K562 (cell line): ENCODE results near the gene CIAO2A. TPM values are rescaled to one million over a fixed set of nuclear protein-coding genes. Genes with fewer than 3 reads are reported as not detected.
A peak's percentile ranks its signal among the peaks of the same experiment; 100 is the strongest.

Experiments
- ATAC-seq: fragments of 200-7000 bp; cut with Tn5 transposase; 3 replicates; pipeline ENCODE4 v1.9.1; 2020; ENCODE audit warnings: moderate library complexity
- BruUV-seq: library from RNA; stranded (reverse); fragments of 400-500 nt; replicated peaks from 2 replicates; lab custom pipeline; 2021; lab: Mats Ljungman, UMichigan
- CTCF ChIA-PET: fragments of 300-600 bp; formaldehyde crosslinking; extraction: SDS; loops from one replicate; lab custom pipeline; 2021; ENCODE audit warnings: low intra/inter-chr PET ratio; lab: Yijun Ruan, JAX
- POLR2A ChIA-PET: fragments of 300-600, 350-650 bp; sonication (Branson Sonifier 250); formaldehyde crosslinking; extraction: SDS; loops from one replicate; lab custom pipeline; 2021; ENCODE audit warnings: antibody characterized with exemption, inconsistent platforms; lab: Yijun Ruan, JAX
- DNase-seq, 4 experiments: peaks; one replicate each; pipeline versions ENCODE4 v3.0.0 to v3.0.0-alpha.2; 2011 to 2018; ENCODE audit warnings: low spot score in 3 of 4, mixed read lengths in 3 of 4; ENCODE audit errors: extremely low read depth in 1 of 4
- FAIRE-seq: peaks from 2 replicates; lab custom pipeline; 2011; peaks lifted over from hg19 to GRCh38; lab: Jason Lieb, UNC
- H2AFZ ChIP-seq: 2 replicates; pipeline ENCODE4 v1.6.0; 2011; ENCODE audit warnings: low read depth, low read length, control low read depth, inconsistent platforms
- H3K27ac ChIP-seq: fragments of 200-600 bp; 3 replicates; pipeline ENCODE4 v1.8.0; 2011; ENCODE audit warnings: low read depth, mild to moderate bottlenecking, control low read depth, inconsistent platforms, low read length, moderate library complexity, mixed read lengths; ENCODE audit errors: extremely low read depth
- H3K27me3 ChIP-seq, 2 experiments: fragments of 300-600 bp in 1 of 2; 2 replicates in 1 of 2; 3 replicates in 1 of 2; pipeline versions ENCODE4 v1.6.0 to v1.8.0; 2011; ENCODE audit warnings: inconsistent platforms in 2 of 2, low read length in 2 of 2, mild to moderate bottlenecking in 1 of 2, mixed read lengths in 1 of 2, moderate library complexity in 1 of 2; ENCODE audit not compliant: control insufficient read depth in 2 of 2, insufficient read depth in 2 of 2
- H3K36me3 ChIP-seq: fragments of 300-600 bp; 3 replicates; pipeline ENCODE4 v1.8.0; 2011; ENCODE audit warnings: mild to moderate bottlenecking, low read length, inconsistent platforms; ENCODE audit not compliant: control insufficient read depth, insufficient read depth
- H3K4me1 ChIP-seq, 2 experiments: fragments of 200-600 bp in 1 of 2; replicated peaks in 1 of 2; 2 replicates in 1 of 2; 3 replicates in 1 of 2; pipeline versions ENCODE4 v1.5.1 to v1.8.0; 2011; ENCODE audit warnings: inconsistent platforms in 2 of 2, low read length in 2 of 2, mild to moderate bottlenecking in 1 of 2, mixed read lengths in 1 of 2, moderate library complexity in 1 of 2; ENCODE audit not compliant: control insufficient read depth in 2 of 2, insufficient read depth in 2 of 2
- H3K4me2 ChIP-seq: 2 replicates; pipeline ENCODE4 v1.6.1; 2011; ENCODE audit warnings: low read length, control low read depth, inconsistent platforms, mixed read lengths; ENCODE audit not compliant: insufficient read depth
- H3K4me3 ChIP-seq: fragments of 200-600 bp; sonication (generic), shearing (Covaris generic); 2 replicates; pipeline ENCODE4 v1.5.1; 2016; ENCODE audit warnings: control low read depth, inconsistent platforms
- H3K79me2 ChIP-seq: fragments of 200-600 bp; 3 replicates; pipeline ENCODE4 v1.8.0; 2011; ENCODE audit warnings: low read length, inconsistent platforms; ENCODE audit not compliant: control insufficient read depth, insufficient read depth
- H3K9ac ChIP-seq, 2 experiments: 2 replicates each; pipeline versions ENCODE4 v1.6.0 to v1.6.1; 2011; ENCODE audit warnings: low read depth in 2 of 2, low read length in 2 of 2, control low read depth in 1 of 2, inconsistent platforms in 1 of 2, mild to moderate bottlenecking in 1 of 2, mixed read lengths in 1 of 2; ENCODE audit not compliant: insufficient read depth in 1 of 2
- H3K9me1 ChIP-seq: one replicate; pipeline ENCODE4 v1.6.0; 2011; ENCODE audit warnings: inconsistent platforms, mild to moderate bottlenecking, low read length, moderate library complexity; ENCODE audit not compliant: control insufficient read depth, insufficient read depth
- H3K9me3 ChIP-seq: replicated peaks from 2 replicates; pipeline ENCODE4 v1.5.1; 2011; ENCODE audit warnings: low read depth, low read length, inconsistent platforms; ENCODE audit not compliant: control insufficient read depth, insufficient read depth
- H4K20me1 ChIP-seq: replicated peaks from 2 replicates; pipeline ENCODE4 v1.6.1; 2011; ENCODE audit warnings: low read length, inconsistent platforms, mixed read lengths; ENCODE audit not compliant: control insufficient read depth, insufficient read depth
- HDAC1 ChIP-seq, 2 experiments: fragments of 450-650 bp; IDR thresholded peaks; 2 replicates each; pipeline ENCODE4 v1.6.1; 2016 to 2017; ENCODE audit warnings: inconsistent platforms in 1 of 2, mild to moderate bottlenecking in 1 of 2, moderate library complexity in 1 of 2
- HDAC3 ChIP-seq: fragments of 450-650 bp; IDR thresholded peaks from 2 replicates; pipeline ENCODE4 v1.6.1; 2018; ENCODE audit warnings: borderline replicate concordance, mild to moderate bottlenecking, moderate library complexity; ENCODE audit not compliant: partially characterized antibody
- JUN ChIP-seq, 2 experiments: sonication (generic) in 1 of 2; formaldehyde crosslinking in 1 of 2; IDR thresholded peaks; 2 replicates each; pipeline versions ENCODE4 v1.6.1 to v1.8.0; 2012 to 2022; ENCODE audit warnings: borderline replicate concordance in 2 of 2, mild to moderate bottlenecking in 2 of 2, improper control_type of control experiment in 1 of 2, low read depth in 1 of 2, low read length in 1 of 2, missing genetic modification reagents in 1 of 2
- KDM4B ChIP-seq, 2 experiments: fragments of 450-650 bp in 1 of 2; sonication (generic) in 1 of 2; IDR thresholded peaks; 2 replicates each; pipeline ENCODE4 v1.6.1; 2016 to 2017; ENCODE audit warnings: borderline replicate concordance in 2 of 2, antibody characterized with exemption in 1 of 2, low read depth in 1 of 2, mild to moderate bottlenecking in 1 of 2
- MCM2 ChIP-seq: fragments of 450-650 bp; IDR thresholded peaks from 2 replicates; pipeline ENCODE4 v1.6.1; 2017; ENCODE audit warnings: low read depth, mild to moderate bottlenecking
- MEIS2 ChIP-seq: fragments of 450-650 bp; IDR thresholded peaks from 2 replicates; pipeline ENCODE4 v1.6.1; 2014; ENCODE audit warnings: mild to moderate bottlenecking; ENCODE audit not compliant: partially characterized antibody
- PBX2 ChIP-seq, 2 experiments: IDR thresholded peaks in 1 of 2; conservative IDR thresholded peaks in 1 of 2; 2 replicates each; pipeline ENCODE4 v1.6.1; 2016; ENCODE audit warnings: low read depth in 2 of 2, mild to moderate bottlenecking in 1 of 2, missing compliant biosample characterization in 1 of 2, missing genetic modification characterization in 1 of 2, moderate library complexity in 1 of 2
- PTBP1 ChIP-seq: fragments of 200-400 bp; formaldehyde crosslinking; IDR thresholded peaks from 2 replicates; pipeline ENCODE4 v1.6.1; 2017; ENCODE audit warnings: low read depth, low read length
- ZBTB1 ChIP-seq: sonication (generic); formaldehyde crosslinking; IDR thresholded peaks from 2 replicates; pipeline ENCODE4 v1.8.1; 2023; ENCODE audit warnings: missing genetic modification reagents, low read depth, mild to moderate bottlenecking, borderline replicate concordance
- ZNF12 ChIP-seq: sonication (generic); formaldehyde crosslinking; IDR thresholded peaks from 2 replicates; pipeline ENCODE4 v1.4.0; 2020; ENCODE audit warnings: mild to moderate bottlenecking, missing genetic modification reagents
- ZNF354B ChIP-seq: fragments of 250-450 bp; sonication (Bioruptor Pico); IDR thresholded peaks from 2 replicates; pipeline ENCODE4 v1.4.0; 2020
- WGBS: fragments of 100-300 bp; shearing (Covaris generic); methylation state at CpG from one replicate; pipeline ENCODE4 v1.1.6; 2016; ENCODE audit warnings: low coverage, mixed read lengths; ENCODE audit not compliant: insufficient coverage; ENCODE audit errors: missing lambda C conversion rate; 5-methylcytosine and 5-hydroxymethylcytosine counted together
- in situ Hi-C: fragments of 300-500 bp; cut with MboI; formaldehyde crosslinking; loops from 4 replicates; pipeline ENCODE4 v1.15.0; 2018; ENCODE audit warnings: inconsistent platforms, mixed read lengths
- intact Hi-C: fragments of 100-400 bp; cut with micrococcal nuclease; formaldehyde crosslinking; loops from 2 replicates; pipeline ENCODE4 v1.14.2; 2022
- polyA plus RNA-seq, 8 experiments: library from polyadenylated mRNA; depleted of rRNA in 4 of 8; stranded (reverse) in 5 of 8; unstranded in 3 of 8; fragments of >200 nt; fragmentation: Nextera tagmentation in 2 of 8; fragmentation: Illumina TruSeq in 1 of 8; extraction: Ambion mirVana in 2 of 8; extraction: Trizol in 1 of 8; gene quantifications; 2 replicates each; pipeline versions ENCODE4 v1.2.1 to v1.2.3, GENCODE V29; 2011 to 2014; ENCODE audit warnings: inconsistent platforms in 1 of 8, missing spikeins in 1 of 8
- total RNA-seq, 7 experiments: library from RNA; depleted of rRNA in 6 of 7; stranded (reverse); fragments of >200 nt in 6 of 7; fragmentation: Illumina TruSeq in 2 of 7; extraction: Trizol in 2 of 7; gene quantifications; 2 replicates each; pipeline versions ENCODE4 v1.2.1 to v1.2.3, GENCODE V29; 2011 to 2021; ENCODE audit warnings: low replicate concordance in 1 of 7

Gene CIAO2A
- total and polyA plus RNA-seq, 9 of the 15 experiments (the other 6 are each of a cell fraction or from before 2014, with no cell fraction given): 161 to 429 (median 313) TPM

GRCh38 chr15:64102497-64102896 is 8.9 kb upstream of the CIAO2A start (continued):
- no peak for TF ChIP-seq KDM4B (IDR thresholded peaks at IDR 0.05; ENCODE audit: borderline replicate concordance in 2 of 2, low read depth in 1 of 2)
- no peak for TF ChIP-seq JUN (IDR thresholded peaks at IDR 0.05; ENCODE audit: borderline replicate concordance, low read depth, low read length)
- TF ChIP-seq JUN (CRISPR knock-in tag; IDR thresholded peaks at IDR 0.05; ENCODE audit: borderline replicate concordance): no peak
- no peak for TF ChIP-seq ZNF354B (CRISPR knock-in tag)
- no peak for TF ChIP-seq MCM2

DNA sequence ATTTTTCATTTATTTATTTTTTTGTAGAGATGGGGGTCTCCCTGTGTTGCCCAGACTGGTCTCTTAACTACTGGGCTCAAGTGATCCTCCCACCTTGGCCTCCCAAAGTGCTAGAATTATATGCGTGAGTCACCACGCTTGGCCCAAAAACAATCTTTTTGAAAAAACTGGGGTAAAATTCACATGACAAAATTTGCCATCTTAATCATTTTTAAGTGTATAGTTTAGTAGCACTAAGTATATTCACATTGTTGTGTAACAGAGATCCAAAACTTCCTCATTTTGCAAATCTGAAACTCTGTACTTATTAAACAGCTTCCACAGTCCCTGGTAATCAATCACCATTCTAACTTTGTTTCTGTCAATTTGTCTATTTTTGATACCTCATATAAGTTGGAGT is 7.3 kb upstream of the CIAO2A start:
- ChIA-PET CTCF (no interaction called here), POLR2A (interaction anchor here (0.7 to 1.7 kb wide), 2 partner anchors 9 to 11 kb away, joined by 3 to 7 read pairs; no protein-coding TSS in a partner anchor)
- H4K20me1 ChIP-seq: peaks cover 12% of the 10 kb centered on the region
- H2AFZ ChIP-seq: no peak overlapping the region
- DNase-seq (no peak), ATAC-seq (no peak), FAIRE-seq (no peak)
- H3K9me3 ChIP-seq: no peaks in the 10 kb centered on the region
- WGBS: 94% methylated on average over 2 of the region's 2 CpGs
- in situ Hi-C loops (no loop called here), intact Hi-C loops (no loop called here)
- peaks cover 99% of the 10 kb centered on the region for H3K79me2 ChIP-seq
- no peaks in the 10 kb centered on the region for H3K27me3 ChIP-seq
- H3K36me3 ChIP-seq: peaks cover 18% of the 10 kb centered on the region; the same call in 2 of the 3 replicates
- H3K4me2 ChIP-seq: no peak overlapping the region
- peaks cover 9 to 12% of the 10 kb centered on the region in 2 experiments; a peak in 4 of 5 replicates for H3K4me1 ChIP-seq
- H3K27ac ChIP-seq: no peak overlapping the region; the same call in 2 of the 3 replicates
- TF ChIP-seq HDAC1 (IDR thresholded peaks at IDR 0.05): no peak
- TF ChIP-seq MEIS2: peak; percentile 18
- TF ChIP-seq HDAC3: no peak
- TF ChIP-seq PBX2 (CRISPR knock-in tag; IDR thresholded peaks at IDR 0.05; ENCODE audit: low read depth): no peak
- TF ChIP-seq PBX2 (tag; conservative IDR thresholded peaks at IDR 0.05; ENCODE audit: low read depth): 0 out of 2 replicates have a peak, but pooled peaks have one; percentile 40
- TF ChIP-seq ZNF12: no peak
- no peak for TF ChIP-seq ZBTB1 (CRISPR knock-in tag)
- no peak for TF ChIP-seq PTBP1
- BruUV-seq: no TSS peak
- H3K4me3 ChIP-seq: no peak overlapping the region
- no peak overlapping the region for H3K9ac ChIP-seq
- no peaks in the 10 kb centered on the region for H3K9me1 ChIP-seq
